ENCODE measurements around the gene ZNF790. TPM values are rescaled to one million over a fixed set of nuclear protein-coding genes. Genes with fewer than 3 reads are reported as not detected.

The ZNF790 gene
- total and polyA plus RNA-seq, 2 of the 13 experiments (the other 11 are each of a cell fraction or from before 2014, with no cell fraction given): 1.3 to 5.3 TPM

GRCh38 chr19:36821758-36822157, 16.4 kb downstream of the ZNF790 start:
- no peak for DNase-seq (ENCODE audit: low spot score)
- H3K9me3 ChIP-seq (ENCODE audit: low read length): peaks cover 93% of the 10 kb centered on the region
- H3K27ac ChIP-seq (ENCODE audit: extremely low read length, insufficient read depth, low read length): no peak overlapping the region
- no peak overlapping the region for H3K9ac ChIP-seq (ENCODE audit: insufficient read depth, low read depth, low read length)
- no peaks in the 10 kb centered on the region for H3K79me2 ChIP-seq (ENCODE audit: insufficient read depth, low read length)
- 96% methylated on average over 5 of the region's 5 CpGs for WGBS (ENCODE audit: low lambda C conversion rate)
- H3K4me2 ChIP-seq (ENCODE audit: low read depth, low read length): no peak overlapping the region
- H3K36me3 ChIP-seq (replicated peaks in 1 of 2; ENCODE audit: control insufficient read depth in 1 of 2, insufficient read depth in 2 of 2, low read length in 2 of 2): peaks cover 9 to 28% of the 10 kb centered on the region in 2 experiments
- intact Hi-C loops (cut with micrococcal nuclease; ENCODE audit: unreplicated experiment) (no loop called here), in situ Hi-C loops (cut with HindIII; ENCODE audit: extremely low pct_ligation_motif_present, low pct_unique_long_range_greater_than_20kb) (no loop called here)
- no peaks in the 10 kb centered on the region for H3K4me1 ChIP-seq (ENCODE audit: insufficient read depth, low read length)
- H3K4me3 ChIP-seq (replicated peaks in 1 of 3; ENCODE audit: insufficient read depth in 1 of 3, low read depth in 2 of 3, low read length in 3 of 3): no peak overlapping the region
- CTCF ChIA-PET (ENCODE audit: low intra/inter-chr PET ratio, low total read pairs): no interaction called here
- BruUV-seq (replicated peaks): no TSS peak
- H3K27me3 ChIP-seq (ENCODE audit: control insufficient read depth in 1 of 2, insufficient read depth in 2 of 2, low read length in 2 of 2): no peaks in the 10 kb centered on the region
- ATAC-seq: no peak
- no peak for FAIRE-seq
- no peaks in the 10 kb centered on the region for H4K20me1 ChIP-seq (ENCODE audit: insufficient read depth, low read length)
- POLR2A ChIA-PET: no interaction called here
- no peak overlapping the region for H2AFZ ChIP-seq (ENCODE audit: low read length)
- TF ChIP-seq FOXO1 (CRISPR knock-in tag; IDR thresholded peaks at IDR 0.05) (no peak), KIAA2018 (CRISPR knock-in tag; IDR thresholded peaks at IDR 0.05; ENCODE audit: borderline replicate concordance) (no peak), ZNF737 (CRISPR knock-in tag; IDR thresholded peaks at IDR 0.05; ENCODE audit: borderline replicate concordance) (no peak), ZBTB33 (CRISPR knock-in tag; IDR thresholded peaks at IDR 0.05) (no peak), RAD21 (CRISPR knock-in tag; IDR thresholded peaks at IDR 0.05) (no peak), HIVEP1 (CRISPR knock-in tag; IDR thresholded peaks at IDR 0.05) (no peak), ZNF773 (CRISPR knock-in tag; IDR thresholded peaks at IDR 0.05; ENCODE audit: borderline replicate concordance) (no peak), HNF4A (CRISPR knock-in tag; IDR thresholded peaks at IDR 0.05) (no peak), HMGXB4 (CRISPR knock-in tag; IDR thresholded peaks at IDR 0.05; ENCODE audit: borderline replicate concordance in 1 of 2, low read depth in 1 of 2) (no peak), ZNF337 (CRISPR knock-in tag; IDR thresholded peaks at IDR 0.05; ENCODE audit: borderline replicate concordance, low read depth) (no peak), ETS1 (CRISPR knock-in tag; IDR thresholded peaks at IDR 0.05) (no peak), ZNF644 (CRISPR knock-in tag; IDR thresholded peaks at IDR 0.05; ENCODE audit: low read depth) (no peak)
